ENCODE data around the gene ZNF408.

- TF ChIP-seq POLR2A (IDR thresholded peaks at IDR 0.05; ENCODE audit: low read depth, low read length) (no peak), POLR2AphosphoS5 (IDR thresholded peaks at IDR 0.05; ENCODE audit: low read depth, low read length) (no peak), TAF1 (IDR thresholded peaks at IDR 0.05; ENCODE audit: low read depth, low read length) (no peak), SPI1 (IDR thresholded peaks at IDR 0.05; ENCODE audit: low read depth, low read length) (no peak)
Measured at GRCh38 chr11:46668480-46669085, 32.2 kb upstream of the ZNF408 start.

Measured in GM12891 (cell line).